Hair follicular keratinocyte (primary cell): Measurements from ENCODE around the gene SCARF1. TPM values are rescaled to one million over a fixed set of nuclear protein-coding genes. Genes with fewer than 3 reads are reported as not detected.

Experiments used
- total RNA-seq: library from RNA; depleted of rRNA; stranded (reverse); fragments of >200 nt; gene quantifications from 2 replicates; pipeline ENCODE4 v1.2.3, GENCODE V29; 2015

The SCARF1 gene
- total RNA-seq, result 0.16 TPM in 1 of 2 replicates, not detected in the other

GRCh38 chr17:1645207-1646171, at the start of gene SCARF1:
TSS of gene SCARF1 (minus strand) at chr17:1645732. CDS start at chr17:1645697, 35 bp downstream.

GRCh38 chr17:1684378-1685189, 39.1 kb upstream of the SCARF1 start, which contains the start of gene PRPF8:
TSS of gene PRPF8 (minus strand) at chr17:1684867. CDS start at chr17:1684571, 296 bp downstream.

GRCh38 chr17:1649844-1650501, 4.4 kb upstream of the SCARF1 start, which contains the start of gene RILP:
TSS of gene RILP (minus strand) at chr17:1649866. CDS start at chr17:1649804, 62 bp downstream.

GRCh38 chr17:1627982-1628855, 17.3 kb downstream of the SCARF1 start, which contains the start of gene SLC43A2:
TSS of gene SLC43A2 (minus strand) at chr17:1628834. CDS start at chr17:1627874, 960 bp downstream.

Other genes with a start within 250 kb of the SCARF1 start
- 727 and 935 TPM in 2 replicates for gene YWHAE, start 245.5 kb downstream of the SCARF1 start, total RNA-seq
- gene CRK, start 189.5 kb downstream of the SCARF1 start, total RNA-seq, result 69.3 and 76.5 TPM in 2 replicates
- 95.3 and 137 TPM in 2 replicates for gene MYO1C, start 153.0 kb downstream of the SCARF1 start, total RNA-seq
- 16.0 and 37.3 TPM in 2 replicates for gene INPP5K, start 129.1 kb downstream of the SCARF1 start, total RNA-seq
- 21.1 and 32.9 TPM in 2 replicates for gene PITPNA, start 82.9 kb downstream of the SCARF1 start, total RNA-seq
- 9.1 and 14.0 TPM in 2 replicates for gene SLC43A2, start 16.9 kb downstream of the SCARF1 start, total RNA-seq
- gene RILP, start 4.1 kb upstream of the SCARF1 start, total RNA-seq, result 7.9 and 11.1 TPM in 2 replicates
- gene PRPF8, start 39.1 kb upstream of the SCARF1 start, total RNA-seq, result 110 and 129 TPM in 2 replicates
- gene TLCD2, start 64.6 kb upstream of the SCARF1 start, total RNA-seq, result 0.99 and 1.2 TPM in 2 replicates
- gene WDR81, start 79.0 kb upstream of the SCARF1 start, total RNA-seq, result 8.8 and 12.7 TPM in 2 replicates
- gene SERPINF2, start 97.1 kb upstream of the SCARF1 start, total RNA-seq, result 0.08 and 0.70 TPM in 2 replicates
- gene SERPINF1, start 116.3 kb upstream of the SCARF1 start, total RNA-seq, result 2.7 and 5.2 TPM in 2 replicates
- gene SMYD4, start 184.2 kb upstream of the SCARF1 start, total RNA-seq, result 4.7 and 6.3 TPM in 2 replicates
- gene RPA1, start 184.3 kb upstream of the SCARF1 start, total RNA-seq, result 20.1 and 27.5 TPM in 2 replicates